NCI-H2107 treated with DMSO at 0.1 percent for 48 hours (cell line): Measurements from ENCODE around the gene TTBK1.

Source experiments
- DNase-seq: peaks from one replicate; lab custom pipeline; 2025; ENCODE audit not compliant: unreplicated experiment; lab: John Stamatoyannopoulos, UW

Gene TTBK1

DNA sequence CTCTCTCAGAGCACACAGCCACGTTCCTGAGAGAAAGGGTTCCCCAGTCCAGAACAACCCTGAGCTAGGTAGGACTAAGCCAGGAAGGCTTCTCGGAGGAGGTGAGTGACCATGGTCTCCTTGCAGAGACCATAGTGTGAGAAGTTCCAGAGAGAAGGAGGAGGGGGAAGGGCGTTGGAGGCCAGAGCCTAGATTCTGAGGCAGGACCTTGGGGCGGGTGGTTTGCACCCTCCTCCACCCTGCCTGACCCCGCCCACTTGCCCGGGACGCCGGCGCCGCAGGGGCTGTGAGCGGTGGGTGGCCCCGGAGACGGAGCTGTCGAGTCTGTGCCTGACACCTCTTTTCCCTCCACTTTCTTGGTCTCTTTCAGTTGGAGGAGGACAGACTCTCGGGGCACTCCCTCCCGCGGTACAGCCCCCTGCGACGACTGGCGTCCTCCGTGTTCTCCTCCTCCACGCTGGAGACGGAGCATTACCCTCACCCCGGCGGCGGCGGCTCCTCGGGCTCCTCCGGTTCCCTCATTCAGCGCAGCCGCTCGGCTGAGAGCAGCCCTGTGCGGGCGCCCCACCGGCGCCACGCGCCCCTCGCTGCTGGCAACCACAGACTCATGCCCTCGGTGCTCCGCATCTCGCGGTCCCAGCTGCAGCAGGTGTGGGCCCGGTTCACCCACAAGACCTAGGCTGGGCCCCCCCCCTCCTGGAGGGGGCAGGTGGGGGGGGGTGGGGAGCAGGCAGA is 26.2 kb downstream of the TTBK1 start:
- no peak for DNase-seq

DNA sequence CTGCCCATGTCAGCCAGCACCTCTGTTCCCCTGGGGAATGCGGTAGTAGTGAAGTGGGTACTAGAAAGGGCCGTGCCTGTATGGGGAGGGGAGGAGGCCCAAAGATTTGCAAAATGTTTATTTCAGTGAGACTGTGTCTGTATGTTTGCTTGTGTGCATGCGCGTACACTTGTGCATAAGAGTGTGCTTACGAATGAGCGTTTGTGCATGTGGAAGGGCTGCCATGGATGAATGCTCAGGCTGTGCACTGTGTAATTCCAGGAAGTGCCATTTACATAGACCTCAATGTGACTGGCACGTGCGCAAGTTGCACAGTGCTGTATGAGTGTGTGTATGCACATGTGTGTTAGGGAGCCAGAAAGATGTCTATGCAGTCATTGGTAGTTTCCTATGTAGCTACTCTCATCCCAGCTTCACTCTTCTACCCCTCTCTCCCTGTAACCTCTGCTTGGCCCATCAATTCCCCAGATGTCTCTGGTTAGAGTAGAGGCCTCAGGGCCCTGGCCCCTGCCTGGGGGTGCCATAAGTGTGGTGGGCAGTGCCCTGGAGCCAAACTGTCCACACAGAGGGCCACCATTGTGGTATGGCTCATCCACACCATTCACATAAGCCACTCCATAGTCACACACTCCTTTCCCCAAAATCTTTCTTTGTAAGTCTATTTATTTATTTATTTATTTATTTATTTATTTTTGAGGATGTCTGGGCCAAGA is 28.0 kb downstream of the TTBK1 start:
- DNase-seq, result peak; percentile 56

DNA sequence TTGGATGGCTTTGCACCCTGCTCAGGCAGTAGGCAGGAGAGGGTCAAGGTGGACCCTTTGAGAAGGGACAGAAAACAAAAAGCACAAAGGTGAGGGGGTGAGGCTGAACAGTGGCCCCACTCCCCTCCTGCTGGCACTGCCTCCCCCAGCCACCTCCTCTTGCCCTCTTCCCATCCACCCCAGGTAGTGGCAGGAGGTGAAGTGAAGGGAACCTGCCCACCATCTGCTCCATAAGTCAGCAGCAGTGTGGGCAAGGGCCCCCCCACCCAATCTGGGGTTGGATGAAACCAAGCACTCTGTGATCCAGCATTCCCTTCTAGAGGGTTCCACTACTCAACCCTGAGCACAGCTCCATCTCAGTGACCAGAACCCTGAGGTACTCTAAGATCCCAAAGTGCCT is 28.7 kb downstream of the TTBK1 start:
- no peak for DNase-seq

DNA sequence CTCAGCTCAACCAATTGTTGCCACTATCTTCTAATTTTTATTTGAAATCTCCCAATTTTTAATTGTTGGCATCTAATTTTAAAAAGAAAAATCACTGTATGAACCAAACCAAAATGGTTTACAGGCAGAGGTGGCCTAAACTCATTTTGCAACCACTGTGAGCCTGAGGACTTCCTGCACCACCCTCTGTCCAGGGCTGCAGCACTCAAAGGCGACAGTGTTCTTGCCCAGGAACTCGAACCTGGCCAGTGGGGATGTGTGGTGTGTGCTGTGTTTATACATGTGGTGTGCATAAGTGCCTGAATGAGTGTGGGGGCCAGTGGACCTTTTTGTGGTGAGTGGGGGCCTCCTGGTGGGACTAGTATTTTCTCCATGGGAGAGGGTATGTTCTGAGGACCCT is 30.4 kb downstream of the TTBK1 start:
- no peak for DNase-seq

DNA sequence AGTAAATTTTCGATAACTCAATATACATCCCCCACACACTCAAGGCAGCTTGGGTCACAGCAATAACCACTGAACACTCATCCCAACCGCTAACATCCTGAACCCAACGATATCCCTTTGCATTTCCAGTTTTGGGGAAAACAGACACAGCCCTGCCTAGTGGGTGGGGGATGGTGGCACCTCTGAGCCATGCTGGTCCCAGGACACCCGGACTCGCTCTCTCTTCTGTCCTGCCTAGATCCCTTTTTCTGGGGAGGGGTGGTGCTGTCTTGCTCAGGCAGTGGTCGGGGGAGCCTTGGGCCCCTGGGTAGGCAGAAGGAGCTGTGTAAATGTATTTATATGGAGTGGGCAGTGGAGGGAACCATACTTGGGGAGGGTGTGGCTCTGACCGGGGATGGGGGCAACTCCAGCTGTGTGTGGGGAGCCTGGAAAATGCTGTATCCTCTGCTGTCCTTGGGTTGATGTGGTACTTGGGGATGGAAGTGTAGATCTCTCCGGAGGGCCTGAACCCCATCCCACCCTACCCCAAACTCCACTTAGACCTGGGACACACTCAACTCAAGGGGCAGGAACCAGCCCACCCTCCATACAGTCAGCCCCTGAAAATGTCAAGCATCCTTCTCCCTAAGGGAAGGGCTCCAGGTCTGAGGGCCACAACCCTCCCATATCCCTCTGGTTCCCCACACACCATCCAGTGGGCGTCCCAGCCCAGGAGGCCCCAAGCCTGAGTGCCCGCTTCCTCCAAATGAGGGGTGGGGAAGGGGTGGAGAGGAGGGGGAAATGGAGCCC is 31.0 kb downstream of the TTBK1 start:
- DNase-seq, result no peak

DNA sequence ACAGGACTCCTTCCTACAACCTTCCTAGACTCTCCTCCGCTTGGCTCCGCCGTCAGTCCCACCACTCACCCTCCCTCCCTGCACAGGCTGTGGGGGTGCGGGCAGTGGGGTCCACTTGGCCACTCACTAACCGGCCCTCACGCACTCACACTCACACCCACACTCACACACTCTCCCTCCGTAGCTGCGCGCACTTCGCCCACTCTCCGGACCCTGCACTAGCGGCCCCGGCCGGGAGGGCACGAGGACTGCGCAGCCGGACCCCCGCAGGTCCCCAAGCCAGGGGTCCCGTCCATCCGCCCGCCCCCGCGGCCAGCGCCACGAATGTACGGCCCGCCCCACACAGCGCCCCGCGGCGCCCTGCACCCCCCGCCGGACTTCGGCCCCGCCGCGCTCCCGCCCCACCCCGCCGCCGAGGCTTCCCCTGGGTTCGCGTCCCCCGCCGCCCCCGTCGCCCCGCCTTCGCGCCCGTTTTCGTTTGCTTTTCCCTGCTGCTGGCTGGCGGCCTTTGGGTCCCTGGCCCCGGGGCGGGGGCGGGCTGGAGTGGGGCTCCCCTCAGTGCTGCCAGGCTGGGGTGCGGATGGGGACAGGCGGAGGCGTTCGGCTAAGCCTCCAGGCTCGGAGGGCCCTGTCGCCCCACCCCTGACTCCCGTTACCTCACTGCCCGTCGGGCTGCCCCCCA is 31.8 kb downstream of the TTBK1 start:
- DNase-seq, result no peak

DNA sequence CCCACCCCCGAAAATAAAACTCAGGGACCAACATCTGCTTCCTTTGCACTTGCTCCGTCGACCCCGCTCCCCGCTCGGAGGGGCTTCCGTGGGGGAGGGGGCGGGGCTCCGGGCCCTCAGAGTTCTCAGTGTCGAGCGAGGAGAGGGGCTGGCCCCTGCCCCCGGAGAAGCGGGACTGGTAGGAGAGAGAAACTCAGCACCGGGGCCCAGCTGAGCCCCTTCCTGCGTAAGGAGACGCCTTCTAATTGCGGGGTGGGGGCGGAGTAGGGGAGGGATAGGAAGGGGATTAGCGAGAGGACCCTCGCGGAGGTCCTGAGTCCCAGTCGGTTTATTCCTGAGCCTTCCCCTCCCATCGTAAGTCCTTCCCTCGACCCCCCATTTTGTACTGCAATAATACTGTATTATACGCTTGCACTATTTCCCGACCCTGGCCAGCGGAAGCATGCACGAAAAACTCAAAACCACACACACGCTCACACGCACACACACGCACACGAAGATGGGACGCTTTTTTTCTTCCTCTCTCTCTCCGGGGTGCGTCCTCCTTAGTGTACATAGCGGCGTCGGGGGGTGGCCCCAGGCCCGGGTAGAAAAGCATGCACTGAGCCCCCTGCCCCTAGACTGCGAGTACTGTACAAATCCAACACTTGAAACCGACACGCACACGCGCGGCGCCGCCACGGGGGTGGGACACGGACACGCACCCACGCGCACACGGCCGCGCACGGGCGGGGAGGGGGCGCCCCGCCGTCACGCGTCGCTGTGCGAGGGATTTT is 32.7 kb downstream of the TTBK1 start:
- no peak for DNase-seq

DNA sequence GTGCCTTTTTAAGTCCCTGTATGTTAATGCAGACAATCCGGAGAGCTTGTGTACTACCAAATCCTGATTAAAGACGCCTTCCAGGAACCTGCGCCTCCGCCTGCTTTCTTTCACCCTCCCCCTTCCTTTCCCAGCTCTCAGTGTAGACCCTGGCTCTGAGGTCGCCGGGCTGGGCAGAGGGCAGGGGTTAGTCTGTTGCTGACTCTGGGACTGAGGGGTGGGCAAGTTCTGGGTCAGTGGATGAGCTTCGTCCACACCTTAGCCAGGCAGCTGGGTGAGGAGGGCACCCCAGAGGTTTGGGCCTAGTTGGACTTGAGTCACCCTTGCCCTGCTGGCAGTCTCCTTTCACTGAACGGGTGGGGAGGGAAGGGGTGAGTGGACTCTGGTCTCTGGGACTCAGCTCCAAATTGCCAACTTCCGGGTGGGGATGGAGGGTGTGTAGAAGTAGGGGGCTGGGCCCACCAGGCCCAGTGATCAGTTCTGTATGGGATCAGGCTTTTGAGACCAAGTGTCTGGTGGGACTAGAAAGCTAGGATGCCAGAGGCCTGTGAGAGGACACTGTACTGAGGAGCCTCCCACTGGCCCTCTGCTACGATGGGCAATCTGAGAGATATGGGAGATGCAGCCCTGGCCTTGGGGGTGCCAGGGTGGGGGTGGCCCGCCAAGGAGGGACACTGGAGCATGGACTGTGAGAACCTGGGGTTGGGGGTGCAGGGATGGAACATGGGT is 33.5 kb downstream of the TTBK1 start:
- no peak for DNase-seq

DNA sequence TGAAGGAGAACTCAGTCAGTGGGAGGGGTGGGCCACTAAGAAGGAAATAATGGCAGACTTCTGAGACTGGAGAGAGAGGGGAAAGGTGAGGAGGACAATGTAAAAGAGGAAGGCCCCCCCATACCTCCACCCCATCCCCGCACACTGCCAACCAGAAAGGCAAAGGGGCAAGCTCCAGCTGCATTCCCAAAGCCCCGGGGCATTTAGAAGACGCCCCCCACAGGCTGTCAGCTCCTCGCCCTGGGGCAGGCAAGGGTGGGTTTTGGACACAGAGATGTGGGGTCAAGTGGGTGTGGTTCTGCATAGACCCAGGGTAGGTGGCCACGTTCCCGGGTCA is 34.0 kb downstream of the TTBK1 start:
- DNase-seq, result no peak

DNA sequence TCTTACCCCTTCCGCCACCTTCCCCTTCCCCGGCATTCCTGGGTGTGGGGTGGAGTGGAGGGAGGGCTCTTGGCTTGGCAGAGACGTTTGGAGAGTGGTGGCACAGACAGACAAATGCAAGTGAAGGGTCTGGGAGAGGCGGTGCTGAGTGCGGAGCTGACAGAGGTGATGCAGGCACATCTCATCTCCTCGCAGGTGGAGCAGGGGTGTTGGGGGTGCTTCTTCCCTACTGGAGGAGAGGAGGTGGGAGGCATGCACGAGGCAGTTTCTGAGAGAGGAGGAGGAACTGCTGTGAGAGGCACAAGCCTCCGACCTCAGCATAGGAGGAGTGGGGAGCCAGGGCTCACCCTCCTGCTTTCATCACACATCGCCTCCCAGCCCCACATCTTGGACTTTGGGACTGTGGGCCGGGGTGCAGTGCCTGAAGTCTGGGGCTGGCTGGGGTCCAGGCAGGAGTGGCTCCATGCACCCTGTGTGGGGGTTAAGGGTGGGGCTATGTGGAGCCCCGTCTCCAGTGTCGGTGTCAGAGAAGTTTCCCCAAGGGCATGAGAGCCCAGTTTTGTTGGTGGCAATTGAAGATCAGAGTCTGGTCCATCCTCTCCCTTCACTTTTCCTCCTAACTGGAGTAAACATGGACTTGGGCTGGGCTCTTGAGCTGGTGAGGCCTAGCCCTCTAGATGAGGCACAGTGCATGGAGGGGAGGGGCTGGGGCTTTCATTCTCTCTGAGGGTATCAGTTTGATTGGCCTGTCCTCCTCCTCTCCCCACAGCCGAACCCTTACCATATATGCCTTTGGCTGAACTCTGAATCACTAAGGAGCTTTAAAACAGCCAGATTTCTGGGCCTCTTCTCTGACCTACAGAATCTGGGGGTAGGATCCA is 34.6 kb downstream of the TTBK1 start:
- DNase-seq, result no peak

DNA sequence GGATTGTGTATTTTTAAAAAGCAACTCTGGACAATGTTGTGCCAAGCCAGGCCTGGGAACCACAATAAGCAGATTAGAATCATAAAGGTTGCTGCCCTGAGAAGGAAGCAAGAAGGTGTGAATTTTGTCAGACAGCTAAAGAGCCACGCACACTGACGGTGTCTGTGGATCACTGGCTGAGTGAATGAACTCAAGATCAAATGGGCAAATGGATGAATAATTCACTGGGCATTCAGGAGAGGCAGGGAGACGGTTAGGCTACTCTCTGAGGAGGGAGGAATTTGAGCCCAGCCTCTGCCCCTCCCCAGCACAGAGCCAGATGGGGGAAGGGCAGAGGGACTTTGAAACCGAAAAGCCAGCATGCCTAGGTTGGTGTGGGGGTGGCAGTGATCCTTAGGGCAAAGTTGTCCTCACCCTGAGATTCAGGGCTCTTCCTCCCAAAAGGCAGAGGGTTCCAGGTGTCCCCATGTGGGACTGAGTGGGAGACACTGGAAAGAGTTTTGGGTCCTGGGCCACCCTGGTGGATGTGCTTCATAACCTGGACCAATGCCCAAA is 35.3 kb downstream of the TTBK1 start:
- DNase-seq, result no peak

DNA sequence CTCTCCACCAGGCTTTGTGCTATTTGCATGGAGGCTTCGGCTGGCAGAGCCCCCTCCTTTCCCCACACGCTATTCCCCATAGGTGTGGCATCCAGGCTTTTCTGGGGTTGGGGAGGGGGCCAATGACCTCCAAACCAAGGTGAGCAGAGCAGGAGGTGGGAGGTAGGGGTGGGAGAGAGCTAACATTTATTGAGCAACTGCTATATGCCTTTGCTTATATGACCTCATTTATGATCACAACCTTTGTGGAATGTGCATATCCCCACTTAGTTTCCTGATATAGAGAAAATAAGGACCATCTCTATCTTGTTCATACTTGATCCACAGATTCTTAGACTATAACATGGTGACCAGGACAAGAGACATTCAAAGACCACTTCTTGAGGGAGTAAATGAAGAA is 37.0 kb downstream of the TTBK1 start:
- DNase-seq, result no peak

DNA sequence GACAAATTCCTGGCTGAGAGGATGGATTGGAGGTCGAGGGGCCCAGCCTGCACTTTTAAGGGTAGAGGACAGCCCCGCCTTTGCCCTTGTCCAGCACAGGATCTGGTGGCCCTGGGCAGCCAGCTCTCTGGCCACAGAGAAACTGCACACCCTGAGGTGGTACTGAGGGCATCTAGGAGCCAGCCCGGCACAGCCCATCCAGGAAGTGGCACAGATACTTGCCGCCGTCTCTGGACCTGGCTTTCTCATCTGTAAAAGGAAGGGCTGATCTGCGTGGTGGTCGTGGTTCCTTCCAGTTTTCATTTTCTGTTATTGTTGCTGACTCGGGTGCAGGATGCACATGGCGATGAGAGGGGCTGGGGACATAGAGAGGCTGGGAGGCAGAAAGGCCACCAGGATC is 38.8 kb downstream of the TTBK1 start:
- DNase-seq, result no peak

DNA sequence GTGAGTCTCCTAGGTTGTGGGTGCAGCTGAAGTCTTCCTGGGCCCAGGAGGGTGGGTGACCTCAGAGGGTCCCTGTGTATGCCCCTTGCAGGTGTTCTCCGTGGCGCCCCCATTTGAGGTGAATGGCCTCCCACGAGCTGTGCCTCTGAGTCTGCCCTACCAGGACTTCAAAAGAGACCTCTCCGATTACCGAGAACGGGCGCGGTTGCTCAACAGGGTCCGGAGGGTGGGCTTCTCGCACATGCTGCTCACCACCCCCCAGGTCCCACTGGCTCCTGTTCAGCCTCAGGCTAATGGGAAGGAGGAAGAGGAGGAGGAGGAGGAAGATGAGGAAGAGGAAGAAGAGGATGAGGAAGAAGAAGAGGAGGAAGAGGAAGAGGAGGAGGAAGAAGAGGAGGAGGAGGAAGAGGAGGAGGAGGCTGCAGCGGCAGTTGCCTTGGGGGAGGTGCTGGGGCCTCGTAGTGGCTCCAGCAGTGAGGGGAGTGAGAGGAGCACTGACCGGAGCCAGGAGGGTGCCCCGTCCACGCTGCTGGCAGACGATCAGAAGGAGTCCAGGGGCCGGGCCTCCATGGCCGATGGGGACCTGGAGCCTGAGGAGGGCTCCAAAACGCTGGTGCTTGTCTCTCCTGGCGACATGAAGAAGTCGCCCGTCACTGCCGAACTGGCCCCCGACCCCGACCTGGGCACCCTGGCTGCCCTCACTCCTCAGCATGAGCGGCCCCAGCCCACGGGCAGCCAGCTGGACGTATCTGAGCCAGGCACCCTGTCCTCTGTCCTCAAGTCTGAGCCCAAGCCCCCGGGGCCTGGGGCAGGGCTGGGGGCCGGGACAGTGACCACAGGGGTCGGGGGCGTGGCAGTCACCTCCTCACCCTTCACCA is 39.6 kb downstream of the TTBK1 start:
- no peak for DNase-seq

DNA sequence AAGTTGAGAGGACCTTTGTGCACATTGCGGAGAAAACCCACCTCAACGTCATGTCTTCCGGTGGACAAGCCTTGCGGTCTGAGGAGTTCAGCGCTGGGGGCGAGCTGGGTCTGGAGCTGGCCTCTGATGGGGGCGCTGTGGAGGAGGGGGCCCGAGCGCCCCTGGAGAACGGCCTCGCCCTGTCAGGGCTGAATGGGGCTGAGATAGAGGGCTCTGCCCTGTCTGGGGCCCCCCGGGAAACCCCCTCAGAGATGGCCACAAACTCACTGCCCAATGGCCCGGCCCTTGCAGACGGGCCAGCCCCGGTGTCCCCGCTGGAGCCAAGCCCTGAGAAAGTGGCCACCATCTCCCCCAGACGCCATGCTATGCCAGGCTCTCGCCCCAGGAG is 40.2 kb downstream of the TTBK1 start:
- no peak for DNase-seq

DNA sequence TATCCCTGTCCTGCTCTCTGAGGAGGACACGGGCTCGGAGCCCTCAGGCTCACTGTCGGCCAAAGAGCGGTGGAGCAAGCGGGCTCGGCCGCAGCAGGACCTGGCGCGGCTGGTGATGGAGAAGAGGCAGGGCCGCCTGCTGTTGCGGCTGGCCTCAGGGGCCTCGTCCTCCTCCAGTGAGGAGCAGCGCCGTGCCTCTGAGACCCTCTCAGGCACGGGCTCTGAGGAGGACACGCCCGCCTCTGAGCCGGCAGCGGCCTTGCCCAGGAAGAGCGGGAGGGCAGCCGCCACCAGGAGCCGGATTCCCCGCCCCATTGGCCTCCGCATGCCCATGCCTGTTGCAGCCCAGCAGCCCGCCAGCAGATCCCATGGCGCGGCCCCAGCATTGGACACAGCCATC is 40.6 kb downstream of the TTBK1 start:
- no peak for DNase-seq

DNA sequence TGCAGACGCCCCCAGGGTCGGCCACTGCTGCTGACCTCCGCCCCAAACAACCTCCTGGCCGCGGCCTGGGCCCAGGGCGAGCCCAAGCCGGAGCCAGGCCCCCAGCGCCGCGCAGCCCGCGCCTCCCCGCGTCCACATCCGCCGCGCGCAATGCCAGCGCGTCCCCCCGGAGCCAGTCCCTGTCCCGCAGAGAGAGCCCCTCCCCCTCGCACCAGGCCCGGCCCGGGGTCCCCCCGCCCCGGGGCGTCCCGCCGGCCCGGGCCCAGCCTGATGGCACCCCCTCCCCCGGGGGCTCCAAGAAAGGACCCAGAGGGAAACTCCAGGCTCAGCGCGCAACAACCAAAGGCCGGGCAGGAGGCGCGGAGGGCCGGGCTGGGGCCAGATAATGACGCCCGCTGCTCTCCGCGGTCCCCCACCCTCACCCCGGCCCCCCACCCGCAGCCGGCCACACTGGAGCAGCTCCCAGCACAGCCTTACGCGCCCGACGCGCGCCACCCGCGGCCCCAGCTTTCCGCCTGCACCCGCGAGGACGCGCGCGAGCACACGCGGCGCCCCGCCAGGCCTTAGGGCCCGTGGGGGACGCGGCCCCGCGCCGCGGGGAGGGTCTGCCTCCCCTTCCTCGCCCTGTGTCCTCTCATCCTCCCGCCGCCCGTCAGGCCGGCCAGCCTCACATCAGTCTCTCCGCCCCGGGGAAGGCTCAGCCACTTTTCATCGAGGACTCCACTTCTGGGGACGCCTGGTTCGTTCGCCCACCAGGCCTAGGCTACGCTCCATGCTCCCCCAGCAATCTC is 41.9 kb downstream of the TTBK1 start:
- DNase-seq, result no peak
